ENCODE results near the gene PRAC1.

GRCh38 chr17:48726114-48726915 is 4.0 kb upstream of the PRAC1 start:
- no peak for TF ChIP-seq YY1 (IDR thresholded peaks at IDR 0.05; ENCODE audit: low read depth, low read length)
- no peak for TF ChIP-seq POLR2A (IDR thresholded peaks at IDR 0.05; ENCODE audit: control extremely low read depth in 1 of 2, low read depth in 2 of 2, low read length in 2 of 2)
- TF ChIP-seq JUND (IDR thresholded peaks at IDR 0.05; ENCODE audit: low read length): no peak
- TF ChIP-seq CTCF (IDR thresholded peaks at IDR 0.05; ENCODE audit: control extremely low read depth in 1 of 3, insufficient read depth in 1 of 3, low read depth in 1 of 3, low read length in 3 of 3): no peak
- no peak for TF ChIP-seq CBX5 (IDR thresholded peaks at IDR 0.05; ENCODE audit: low read depth, low read length)
- TF ChIP-seq SRF (IDR thresholded peaks at IDR 0.05; ENCODE audit: low read depth, low read length): no peak
- TF ChIP-seq EP300 (IDR thresholded peaks at IDR 0.05; ENCODE audit: borderline replicate concordance in 1 of 2, low read depth in 2 of 2, low read length in 2 of 2): no peak
- TF ChIP-seq HDAC2 (IDR thresholded peaks at IDR 0.05; ENCODE audit: borderline replicate concordance in 1 of 2, low read depth in 2 of 2, low read length in 2 of 2): no peak
- TF ChIP-seq EZH2 (IDR thresholded peaks at IDR 0.05; ENCODE audit: low read depth, low read length, severe bottlenecking): no peak
- TF ChIP-seq TAF1 (IDR thresholded peaks at IDR 0.05; ENCODE audit: low read depth, low read length): no peak
- TF ChIP-seq TEAD4 (IDR thresholded peaks at IDR 0.05; ENCODE audit: low read depth, low read length): no peak
- no peak for TF ChIP-seq JUN (IDR thresholded peaks at IDR 0.05; ENCODE audit: low read depth, low read length)
- no peak for TF ChIP-seq BCL11A (IDR thresholded peaks at IDR 0.05; ENCODE audit: low read depth in 2 of 2, low read length in 2 of 2)
- TF ChIP-seq GTF2F1 (IDR thresholded peaks at IDR 0.05; ENCODE audit: borderline replicate concordance, low read depth, low read length): no peak
